ENCODE results near the gene CWC25. TPM values are rescaled to one million over a fixed set of nuclear protein-coding genes. Genes with fewer than 3 reads are reported as not detected.

The CWC25 gene
- total RNA-seq, 1 experiment from 2014 or later: 14.1 TPM

- no peak for TF ChIP-seq EZH2 (IDR thresholded peaks at IDR 0.05; ENCODE audit: borderline replicate concordance, low read depth, low read length, poor library complexity, severe bottlenecking)
- no peak for TF ChIP-seq CTCF (conservative IDR thresholded peaks at IDR 0.05; ENCODE audit: low read depth, low read length)
- no peak overlapping the region for H3K4me3 ChIP-seq (ENCODE audit: low read depth, low read length, poor library complexity, severe bottlenecking)
Measured at GRCh38 chr17:38766341-38766740, 58.8 kb downstream of the CWC25 start.

GRCh38 chr17:38762231-38762630 lies 62.9 kb downstream of the CWC25 start:
- TF ChIP-seq EZH2 (IDR thresholded peaks at IDR 0.05; ENCODE audit: borderline replicate concordance, low read depth, low read length, poor library complexity, severe bottlenecking) (no peak), CTCF (conservative IDR thresholded peaks at IDR 0.05; ENCODE audit: low read depth, low read length) (no peak)
- Histone ChIP-seq H3K27ac (ENCODE audit: low read depth, low read length, poor library complexity, severe bottlenecking) (no peak overlapping the region), H3K4me3 (ENCODE audit: low read depth, low read length, poor library complexity, severe bottlenecking) (no peak overlapping the region), H3K27me3 (replicated peaks; ENCODE audit: insufficient read depth, low read depth, low read length, poor library complexity) (no peaks in the 10 kb centered on the region), H3K9me3 (ENCODE audit: low read depth, low read length, poor library complexity, severe bottlenecking) (no peaks in the 10 kb centered on the region), H3K36me3 (ENCODE audit: insufficient read depth, low read length, poor library complexity, severe bottlenecking) (peaks cover 2% of the 10 kb centered on the region), H3K4me1 (ENCODE audit: insufficient read depth, low read length, poor library complexity, severe bottlenecking) (no peaks in the 10 kb centered on the region)
- no TSS peak for BruUV-seq (replicated peaks)
- intact Hi-C loops (cut with micrococcal nuclease; ENCODE audit: unreplicated experiment): no loop called here
- ChIA-PET CTCF (no interaction called here), POLR2A (ENCODE audit: low non-redundant PET) (no interaction called here)
- DNase-seq (ENCODE audit: low spot score): no peak

More at GRCh38 chr17:38766341-38766740, 58.8 kb downstream of the CWC25 start:
- Histone ChIP-seq H3K9me3 (ENCODE audit: low read depth, low read length, poor library complexity, severe bottlenecking) (no peaks in the 10 kb centered on the region), H3K27me3 (replicated peaks; ENCODE audit: insufficient read depth, low read depth, low read length, poor library complexity) (no peaks in the 10 kb centered on the region), H3K36me3 (ENCODE audit: insufficient read depth, low read length, poor library complexity, severe bottlenecking) (peaks cover 4% of the 10 kb centered on the region), H3K27ac (ENCODE audit: low read depth, low read length, poor library complexity, severe bottlenecking) (no peak overlapping the region), H3K4me1 (ENCODE audit: insufficient read depth, low read length, poor library complexity, severe bottlenecking) (no peaks in the 10 kb centered on the region)
- POLR2A ChIA-PET (ENCODE audit: low non-redundant PET): no interaction called here
- BruUV-seq (replicated peaks): no TSS peak
- intact Hi-C loops (cut with micrococcal nuclease; ENCODE audit: unreplicated experiment): no loop called here
- CTCF ChIA-PET: no interaction called here
- no peak for DNase-seq (ENCODE audit: low spot score)

- H3K9me3 ChIP-seq (ENCODE audit: low read depth, low read length, poor library complexity, severe bottlenecking): no peaks in the 10 kb centered on the region
- BruUV-seq (replicated peaks): no TSS peak
- intact Hi-C loops (cut with micrococcal nuclease; ENCODE audit: unreplicated experiment): no loop called here
- H3K27ac ChIP-seq (ENCODE audit: low read depth, low read length, poor library complexity, severe bottlenecking): no peak overlapping the region
- no peak overlapping the region for H3K4me3 ChIP-seq (ENCODE audit: low read depth, low read length, poor library complexity, severe bottlenecking)
- ChIA-PET POLR2A (ENCODE audit: low non-redundant PET) (no interaction called here), CTCF (no interaction called here)
- DNase-seq (ENCODE audit: low spot score): no peak
- H3K27me3 ChIP-seq (replicated peaks; ENCODE audit: insufficient read depth, low read depth, low read length, poor library complexity): no peaks in the 10 kb centered on the region
- H3K4me1 ChIP-seq (ENCODE audit: insufficient read depth, low read length, poor library complexity, severe bottlenecking): no peaks in the 10 kb centered on the region
- no peaks in the 10 kb centered on the region for H3K36me3 ChIP-seq (ENCODE audit: insufficient read depth, low read length, poor library complexity, severe bottlenecking)
- TF ChIP-seq EZH2 (IDR thresholded peaks at IDR 0.05; ENCODE audit: borderline replicate concordance, low read depth, low read length, poor library complexity, severe bottlenecking) (no peak), CTCF (conservative IDR thresholded peaks at IDR 0.05; ENCODE audit: low read depth, low read length) (peak; percentile 47)
Measured at GRCh38 chr17:38761612-38762011, 63.5 kb downstream of the CWC25 start.
